Urinary bladder (tissue), 4 donors: ENCODE results near the gene MYOF. TPM values are rescaled to one million over a fixed set of nuclear protein-coding genes. Genes with fewer than 3 reads are reported as not detected.
"Not testable (repeated sequence)": the region's sequence is repeated elsewhere in the genome, so short reads cannot be mapped to it uniquely, and the experiment has no call there.

ENCODE experiments used
- DNase-seq: peaks from one replicate; pipeline ENCODE4 v3.0.0-alpha.2; 2015; ENCODE audit errors: extremely low spot score
- H3K27ac ChIP-seq: one replicate; pipeline ENCODE4 v1.5.1; 2013; ENCODE audit warnings: low read depth, mild to moderate bottlenecking, moderate library complexity
- H3K36me3 ChIP-seq: one replicate; pipeline ENCODE4 v1.6.1; 2013; ENCODE audit warnings: mild to moderate bottlenecking, moderate library complexity; ENCODE audit not compliant: insufficient read depth
- H3K4me1 ChIP-seq: one replicate; pipeline ENCODE4 v1.6.1; 2013; ENCODE audit warnings: mild to moderate bottlenecking, moderate library complexity; ENCODE audit not compliant: insufficient read depth
- H3K4me3 ChIP-seq: one replicate; pipeline ENCODE4 v1.5.1; 2013; ENCODE audit warnings: low read depth, low read length
- WGBS: extraction: QIAGEN DNeasy Blood & Tissue Kit; methylation state at CpG from one replicate; pipeline ENCODE4 v1.1.7; 2013; 5-methylcytosine and 5-hydroxymethylcytosine counted together
- polyA plus RNA-seq: library from polyadenylated mRNA; stranded (reverse); fragments of 200-250 nt; gene quantifications from one replicate; pipeline ENCODE4 v1.2.3, GENCODE V29; 2013
- total RNA-seq: library from RNA; depleted of rRNA; stranded (reverse); fragments of >200 nt; gene quantifications from one replicate; pipeline ENCODE4 v1.2.3, GENCODE V29; 2014
- donor health status: healthy with polysubstance abuse.
- donor health status: healthy.

MYOF gene
- total and polyA plus RNA-seq, 2 donors = 61.3 to 99.1 TPM

DNA sequence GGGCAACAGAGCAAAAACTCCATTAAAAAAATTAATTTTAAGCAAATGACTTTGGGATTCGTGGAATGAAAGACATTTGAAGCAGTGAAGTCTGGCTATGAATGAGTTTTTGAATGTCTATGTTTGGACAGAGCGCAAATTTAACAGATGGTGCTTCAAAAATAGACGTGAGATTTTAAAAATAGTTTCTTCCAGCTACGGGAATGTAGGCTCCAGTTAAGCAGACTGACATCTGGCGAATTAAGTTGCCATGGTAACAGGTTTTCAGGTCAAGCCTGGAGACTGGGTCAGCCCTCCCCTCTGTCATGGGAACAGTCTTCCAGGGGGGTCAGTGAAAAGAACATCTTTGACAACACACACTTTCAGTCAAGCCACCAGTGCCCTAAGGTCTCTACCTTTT is 62.0 kb downstream of the MYOF start:
- no peak for DNase-seq
- no peaks in the 10 kb centered on the region for H3K4me1 ChIP-seq
- H3K4me3 ChIP-seq = no peak overlapping the region
- 25% methylated on average over 5 of the region's 5 CpGs for WGBS
- H3K36me3 ChIP-seq = no peaks in the 10 kb centered on the region
- H3K27ac ChIP-seq = no peak overlapping the region

DNA sequence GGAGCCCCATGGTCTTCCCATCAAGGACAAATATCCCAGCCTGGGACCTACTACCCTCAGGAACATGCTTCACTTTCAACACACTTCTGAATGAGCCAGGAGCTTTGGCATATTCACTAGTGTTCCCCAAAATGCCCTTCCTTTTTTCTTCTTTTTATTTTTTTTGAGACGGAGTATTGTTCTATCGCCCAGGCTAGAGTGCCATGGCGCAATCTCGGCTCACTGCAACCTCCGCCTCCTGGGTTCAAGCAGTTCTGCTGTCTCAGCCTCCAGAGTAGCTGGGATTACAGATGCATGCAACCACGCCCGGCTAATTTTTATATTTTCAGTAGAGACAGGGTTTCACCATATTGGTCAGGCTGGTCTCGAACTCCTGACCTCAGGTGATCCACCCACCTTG is 63.1 kb downstream of the MYOF start:
- not testable (repeated sequence) for DNase-seq, H3K27ac ChIP-seq
- 95% methylated on average over 8 of the region's 8 CpGs for WGBS

DNA sequence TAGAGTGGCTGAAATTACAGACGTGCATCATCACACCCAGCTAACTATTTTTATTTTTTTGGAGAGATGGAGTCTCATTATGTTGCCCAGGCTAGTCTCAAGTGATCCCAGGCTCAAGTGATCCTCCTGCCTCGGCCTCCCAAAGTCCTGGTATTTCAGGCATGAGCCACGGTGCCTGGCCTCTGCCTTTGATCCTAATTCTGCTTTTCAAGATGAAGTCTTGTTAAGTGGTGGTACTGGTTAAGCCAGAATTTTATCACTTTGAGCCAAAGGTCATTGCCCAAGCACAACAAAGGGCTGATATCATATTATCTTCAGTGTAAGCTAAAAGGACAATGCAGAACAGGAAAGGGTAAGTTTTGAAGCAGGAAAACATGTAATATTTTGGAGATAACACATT is 64.2 kb downstream of the MYOF start:
- Histone ChIP-seq H3K4me1 (peaks cover 2% of the 10 kb centered on the region), H3K36me3 (no peaks in the 10 kb centered on the region), H3K4me3 (no peak overlapping the region), H3K27ac (no peak overlapping the region)
- 69% methylated on average over 3 of the region's 3 CpGs for WGBS
- no peak for DNase-seq

More for the DNA sequence above, 63.1 kb downstream of the MYOF start:
- H3K4me3 ChIP-seq, H3K36me3 ChIP-seq, H3K4me1 ChIP-seq: not testable (repeated sequence)

DNA sequence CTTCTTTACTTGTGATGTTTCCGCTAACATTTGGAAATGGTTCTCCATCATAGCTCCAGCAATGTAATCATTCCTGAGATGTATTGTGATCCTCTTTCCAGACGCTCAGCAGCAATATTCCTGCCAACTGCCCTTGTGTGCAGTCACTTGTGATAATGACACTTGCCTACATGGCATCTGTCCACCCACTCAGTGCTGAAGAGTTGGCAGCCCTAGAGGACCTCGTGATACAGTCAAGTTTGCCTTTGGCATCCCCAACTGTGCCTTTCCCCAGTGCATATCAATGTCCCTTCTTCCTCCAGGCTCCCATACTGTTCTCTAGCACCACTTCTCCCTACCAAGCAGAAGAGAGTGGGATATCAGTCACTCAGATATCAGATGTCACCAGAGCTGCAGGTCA is 64.9 kb downstream of the MYOF start:
- Histone ChIP-seq H3K4me3 (no peak overlapping the region), H3K4me1 (peaks cover 2% of the 10 kb centered on the region), H3K27ac (no peak overlapping the region), H3K36me3 (no peaks in the 10 kb centered on the region)
- 76% methylated on average over 3 of the region's 3 CpGs for WGBS
- no peak for DNase-seq

DNA sequence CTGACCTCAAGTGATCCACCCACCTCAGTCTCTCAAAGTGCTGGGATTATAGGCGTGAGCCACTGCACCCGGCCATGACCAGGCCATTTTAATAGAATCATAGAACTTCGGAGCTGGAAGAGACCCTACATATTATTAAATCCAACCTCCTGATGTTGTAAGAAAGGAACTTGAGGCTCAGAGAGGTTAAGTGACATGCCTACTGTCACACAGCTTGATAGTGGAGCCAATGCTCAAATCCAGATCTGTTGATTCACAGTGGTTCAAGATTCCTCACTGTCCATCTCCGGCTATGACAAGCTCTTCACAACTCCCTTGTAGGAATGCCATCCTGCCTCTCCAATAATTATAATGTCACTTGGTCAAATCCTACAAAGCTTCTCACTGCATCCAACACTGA is 65.3 kb downstream of the MYOF start:
- H3K4me3 ChIP-seq = no peak overlapping the region
- peaks cover 2% of the 10 kb centered on the region for H3K4me1 ChIP-seq
- no peak for DNase-seq
- 94% methylated on average over 4 of the region's 4 CpGs for WGBS
- no peak overlapping the region for H3K27ac ChIP-seq
- H3K36me3 ChIP-seq = no peaks in the 10 kb centered on the region

DNA sequence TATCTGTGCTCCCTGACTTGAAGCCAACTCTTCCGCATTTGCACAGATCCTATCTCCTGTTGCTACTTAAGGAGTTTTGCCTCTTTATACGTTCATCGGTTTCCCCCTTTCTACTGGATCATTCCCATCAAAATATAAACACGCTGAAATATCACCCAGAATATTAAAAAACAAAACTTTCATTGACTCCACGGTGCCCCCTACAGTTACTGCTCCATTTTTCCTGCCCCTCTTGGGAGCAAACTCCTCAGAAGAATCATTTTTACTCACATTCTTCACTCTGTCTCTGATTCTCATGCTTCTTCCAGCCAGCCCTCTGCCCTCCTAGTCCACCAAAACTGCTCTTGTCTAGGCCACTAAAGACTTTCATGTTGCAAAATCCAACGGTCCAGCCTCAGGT is 66.4 kb downstream of the MYOF start:
- 64% methylated on average over 6 of the region's 6 CpGs for WGBS
- DNase-seq = no peak
- peaks cover 2% of the 10 kb centered on the region for H3K4me1 ChIP-seq
- no peaks in the 10 kb centered on the region for H3K36me3 ChIP-seq
- H3K4me3 ChIP-seq = no peak overlapping the region
- H3K27ac ChIP-seq = no peak overlapping the region

DNA sequence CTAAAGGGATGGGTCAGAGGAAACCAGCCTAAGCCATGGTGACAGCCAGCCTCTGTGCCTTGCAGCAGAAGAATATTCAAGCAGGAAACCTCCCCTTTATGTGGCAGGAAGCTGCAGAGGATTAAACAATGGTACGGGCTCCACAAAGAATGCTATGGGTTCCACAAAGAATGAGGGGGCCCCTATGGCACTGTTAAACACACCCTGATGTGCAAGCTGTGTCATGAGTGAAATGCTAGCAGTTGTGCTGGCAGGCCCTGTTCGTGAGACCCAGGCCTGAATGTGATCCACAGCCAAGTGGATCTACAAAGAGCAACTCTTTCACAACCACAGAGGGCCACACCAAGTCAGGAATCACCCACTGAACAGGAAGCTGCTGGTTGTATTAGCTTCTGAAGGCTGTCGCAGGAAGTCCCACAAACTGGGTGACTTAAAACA is 68.9 kb downstream of the MYOF start:
- H3K4me3 ChIP-seq = no peak overlapping the region
- H3K4me1 ChIP-seq = peaks cover 2% of the 10 kb centered on the region
- no peak for DNase-seq
- H3K27ac ChIP-seq = no peak overlapping the region
- H3K36me3 ChIP-seq = no peaks in the 10 kb centered on the region
- WGBS = 52% methylated on average over 3 of the region's 3 CpGs

DNA sequence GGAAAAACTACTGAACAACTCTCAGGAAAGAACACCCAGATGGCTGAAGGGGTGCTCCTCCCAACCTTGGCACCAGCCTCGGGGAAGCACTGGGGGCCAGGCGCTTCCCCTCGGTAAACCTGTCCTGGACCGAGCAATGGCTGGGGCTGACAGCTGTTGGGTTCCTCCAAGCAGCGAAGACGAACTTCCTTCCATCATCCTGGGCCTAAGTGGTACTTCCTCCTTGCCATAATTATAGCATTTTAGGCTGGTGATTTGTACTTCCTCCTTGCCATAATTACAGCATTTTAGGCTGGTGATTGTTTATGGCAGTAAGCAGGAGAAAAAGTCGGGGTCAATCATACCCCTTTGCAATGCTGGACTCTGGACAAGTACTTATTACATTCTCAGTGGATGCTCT is 69.3 kb downstream of the MYOF start:
- WGBS = 69% methylated on average over 7 of the region's 7 CpGs
- H3K36me3 ChIP-seq = no peaks in the 10 kb centered on the region
- H3K4me3 ChIP-seq = no peak overlapping the region
- peaks cover 2% of the 10 kb centered on the region for H3K4me1 ChIP-seq
- no peak overlapping the region for H3K27ac ChIP-seq
- no peak for DNase-seq

DNA sequence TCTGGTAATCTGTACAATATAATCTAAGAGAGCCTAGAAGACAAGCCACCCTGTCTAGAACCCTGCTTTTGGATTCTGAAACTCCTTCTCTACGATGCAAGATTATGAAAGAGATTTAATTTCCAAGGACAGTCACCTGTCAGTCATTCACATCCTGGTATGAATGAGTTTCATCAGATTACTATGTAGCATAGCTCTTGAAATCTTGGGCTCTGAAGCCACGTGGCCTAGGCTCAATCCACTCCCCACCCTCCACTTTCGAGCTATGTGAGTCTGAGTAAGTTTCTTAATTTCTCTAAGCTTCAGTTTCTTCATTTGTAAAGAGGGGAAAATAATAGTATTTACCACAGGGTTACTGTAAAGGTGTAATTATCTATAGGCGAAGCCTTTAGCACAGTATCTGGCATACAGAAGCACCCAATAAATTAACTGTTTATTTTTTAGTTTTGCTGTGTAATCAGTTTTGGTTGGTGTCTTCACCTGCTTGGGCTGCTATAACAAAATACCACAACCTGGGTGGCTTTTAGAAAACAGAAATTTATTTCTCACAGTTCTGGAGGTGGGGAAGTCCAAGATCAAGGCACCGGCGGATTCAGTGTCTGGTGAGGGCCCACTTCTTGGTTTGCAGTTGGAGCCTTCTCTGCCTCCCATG is 71.3 kb downstream of the MYOF start:
- Histone ChIP-seq H3K36me3 (no peaks in the 10 kb centered on the region), H3K4me1 (peaks cover 2% of the 10 kb centered on the region), H3K27ac (no peak overlapping the region), H3K4me3 (no peak overlapping the region)
- no peak for DNase-seq
- WGBS = 96% methylated on average over 6 of the region's 6 CpGs

DNA sequence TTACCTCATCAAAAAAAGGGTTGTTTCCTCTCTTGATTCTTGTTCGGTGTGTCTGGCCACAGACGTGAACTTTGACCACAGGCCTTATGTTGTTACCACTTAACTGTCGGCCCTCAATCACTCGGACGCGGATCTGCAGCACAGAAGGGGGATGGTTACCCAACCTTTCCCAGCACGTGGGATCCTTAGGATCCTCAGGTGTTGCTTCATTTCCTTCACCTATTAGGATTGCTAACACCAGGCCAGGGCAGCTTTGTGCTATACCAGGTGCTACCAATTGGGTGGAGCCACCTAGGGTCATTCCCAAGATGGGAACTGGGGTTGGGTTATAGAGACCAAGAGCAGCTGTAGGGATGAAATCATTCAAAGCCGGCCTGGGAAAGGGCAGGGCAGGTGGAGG is 73.4 kb downstream of the MYOF start:
- WGBS = 81% methylated on average over 8 of the region's 8 CpGs
- H3K27ac ChIP-seq = no peak overlapping the region
- H3K4me1 ChIP-seq = no peaks in the 10 kb centered on the region
- peaks cover 3% of the 10 kb centered on the region for H3K36me3 ChIP-seq
- no peak overlapping the region for H3K4me3 ChIP-seq
- no peak for DNase-seq

DNA sequence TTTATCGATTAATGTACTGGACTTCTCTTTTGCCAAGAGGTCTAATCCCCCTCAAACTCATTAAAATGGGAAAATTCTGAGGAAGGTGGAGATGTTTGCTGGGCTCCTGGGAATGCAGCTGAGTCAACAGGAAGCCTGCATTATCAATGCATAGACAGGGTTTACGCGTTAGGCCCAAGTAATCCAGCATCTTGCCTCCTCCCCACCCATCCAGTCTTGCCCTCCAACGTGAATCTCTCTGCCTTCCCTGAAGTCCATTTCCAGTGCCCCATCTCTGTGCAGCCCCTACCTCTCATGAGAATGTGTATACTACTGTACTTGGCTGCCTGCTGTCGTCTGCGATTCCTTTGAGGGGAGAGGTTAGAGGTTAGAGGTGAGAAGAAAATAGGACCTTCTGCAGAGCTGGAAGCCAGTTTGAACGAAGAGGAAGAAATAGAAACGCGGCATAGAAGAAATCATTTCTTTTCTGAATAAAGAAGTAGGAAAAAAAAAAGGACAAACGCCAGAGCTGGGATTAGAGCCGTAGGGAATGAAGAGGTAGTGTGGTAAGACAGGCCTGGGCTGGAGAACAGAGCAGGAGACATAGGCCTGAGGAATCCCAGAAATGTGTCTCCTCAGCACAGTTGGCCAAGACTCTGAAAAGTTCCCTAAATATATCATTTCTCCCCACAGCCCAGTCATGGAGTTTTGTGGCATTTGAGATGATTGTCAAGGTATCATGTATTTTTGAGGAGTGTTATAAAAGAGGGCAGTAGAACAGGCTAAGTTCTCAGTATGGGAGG is 75.6 kb downstream of the MYOF start:
- no peak overlapping the region for H3K27ac ChIP-seq

DNA sequence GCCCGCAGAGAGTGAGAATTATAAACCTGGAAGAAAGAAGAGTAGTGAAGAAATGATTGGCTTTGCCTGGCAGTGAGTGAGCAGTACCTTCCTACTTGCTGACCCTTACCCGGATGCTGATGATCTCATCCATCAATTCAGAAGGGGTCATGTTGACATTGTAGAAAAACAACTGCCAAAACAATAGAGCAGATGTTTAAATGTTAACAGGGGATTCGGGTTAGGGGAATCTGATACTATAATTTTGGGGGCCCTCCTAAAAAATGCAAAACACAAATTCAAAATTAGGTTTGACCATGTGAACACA is 78.1 kb downstream of the MYOF start:
- no peak for DNase-seq
- no peaks in the 10 kb centered on the region for H3K4me1 ChIP-seq
- H3K36me3 ChIP-seq = peaks cover 7% of the 10 kb centered on the region
- 56% methylated on average over 3 of the region's 3 CpGs for WGBS
- no peak overlapping the region for H3K4me3 ChIP-seq
- no peak overlapping the region for H3K27ac ChIP-seq

More for the DNA sequence above, 75.6 kb downstream of the MYOF start:
- WGBS = 56% methylated on average over 11 of the region's 11 CpGs
- H3K4me3 ChIP-seq = no peak overlapping the region
- no peaks in the 10 kb centered on the region for H3K4me1 ChIP-seq
- H3K36me3 ChIP-seq = peaks cover 7% of the 10 kb centered on the region
- no peak for DNase-seq

DNA sequence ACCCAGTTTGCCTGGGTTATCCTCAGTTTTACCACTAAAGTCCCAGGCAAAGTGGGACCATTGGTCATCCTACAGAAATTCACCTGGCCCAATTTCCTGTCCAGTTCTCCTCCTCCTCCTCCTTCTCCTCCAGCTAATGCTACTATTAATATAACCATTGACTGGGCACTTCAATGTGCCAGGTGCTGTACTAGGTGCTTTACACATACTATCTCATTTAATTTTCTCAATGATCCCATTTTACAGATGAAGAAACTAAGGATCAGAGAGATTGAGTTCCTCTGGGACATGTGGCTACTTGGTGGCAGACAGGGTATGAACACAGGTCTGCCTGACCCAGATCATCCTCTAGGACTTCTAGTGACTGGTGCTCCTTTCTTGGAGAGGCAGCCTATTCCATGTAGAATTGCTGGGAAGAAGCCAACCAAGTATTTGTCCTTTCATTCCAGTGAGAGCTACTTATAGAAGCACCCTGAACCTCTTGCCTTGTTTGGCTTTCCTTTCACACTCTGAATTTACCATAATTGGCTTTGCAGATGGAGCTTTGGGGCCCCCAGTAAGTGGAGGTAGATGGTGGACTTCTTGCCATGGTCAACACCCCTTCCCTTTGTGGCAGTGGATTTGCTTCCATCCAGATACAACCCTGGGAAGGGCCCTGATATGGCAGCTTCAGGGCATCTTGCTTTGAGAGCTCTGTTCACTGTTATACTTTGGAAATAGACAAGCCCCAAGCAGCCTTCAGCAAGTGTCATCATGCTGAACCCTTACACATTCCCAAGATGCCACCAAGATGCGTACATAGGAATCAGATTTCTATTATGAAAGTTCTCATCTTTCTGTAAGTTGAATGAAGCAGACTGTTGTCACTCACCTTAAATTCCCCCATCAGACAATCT is 78.7 kb downstream of the MYOF start:
- H3K4me3 ChIP-seq = no peak overlapping the region
- H3K27ac ChIP-seq = no peak overlapping the region
- H3K36me3 ChIP-seq = peaks cover 7% of the 10 kb centered on the region
- H3K4me1 ChIP-seq = no peaks in the 10 kb centered on the region
- 70% methylated on average over 1 of the region's 1 CpG for WGBS
- DNase-seq = no peak

DNA sequence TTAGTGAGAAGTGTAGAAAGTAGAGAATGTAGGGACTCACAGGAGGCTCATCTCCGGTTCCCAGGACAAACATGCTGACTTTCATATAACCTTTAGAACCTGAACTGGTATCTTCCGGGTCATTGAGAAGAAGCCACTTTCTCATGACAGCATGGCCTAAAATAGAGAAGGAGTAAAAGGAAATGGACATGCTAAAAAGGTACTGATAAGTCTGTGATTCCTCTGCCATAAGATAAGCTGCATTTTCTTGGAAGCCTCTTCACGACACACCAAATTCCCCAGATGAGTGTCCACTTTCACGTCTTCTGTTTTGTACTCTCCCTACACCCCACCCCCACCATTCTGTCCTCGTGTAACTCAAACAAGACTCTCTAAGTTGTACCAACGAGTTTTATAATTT is 79.9 kb downstream of the MYOF start:
- H3K4me3 ChIP-seq = no peak overlapping the region
- H3K4me1 ChIP-seq = no peaks in the 10 kb centered on the region
- H3K36me3 ChIP-seq = peaks cover 8% of the 10 kb centered on the region
- DNase-seq = no peak
- H3K27ac ChIP-seq = no peak overlapping the region
- 53% methylated on average over 6 of the region's 6 CpGs for WGBS
